NCI-H524 treated with DMSO at 0.1 percent for 48 hours (cell line): ENCODE measurements around the gene RBL2.
"Not testable (repeated sequence)": the region's sequence is repeated elsewhere in the genome, so short reads cannot be mapped to it uniquely, and the experiment has no call there.

Experiments
- DNase-seq: peaks from one replicate; lab custom pipeline; 2025; lab: John Stamatoyannopoulos, UW

Gene RBL2, protein sequence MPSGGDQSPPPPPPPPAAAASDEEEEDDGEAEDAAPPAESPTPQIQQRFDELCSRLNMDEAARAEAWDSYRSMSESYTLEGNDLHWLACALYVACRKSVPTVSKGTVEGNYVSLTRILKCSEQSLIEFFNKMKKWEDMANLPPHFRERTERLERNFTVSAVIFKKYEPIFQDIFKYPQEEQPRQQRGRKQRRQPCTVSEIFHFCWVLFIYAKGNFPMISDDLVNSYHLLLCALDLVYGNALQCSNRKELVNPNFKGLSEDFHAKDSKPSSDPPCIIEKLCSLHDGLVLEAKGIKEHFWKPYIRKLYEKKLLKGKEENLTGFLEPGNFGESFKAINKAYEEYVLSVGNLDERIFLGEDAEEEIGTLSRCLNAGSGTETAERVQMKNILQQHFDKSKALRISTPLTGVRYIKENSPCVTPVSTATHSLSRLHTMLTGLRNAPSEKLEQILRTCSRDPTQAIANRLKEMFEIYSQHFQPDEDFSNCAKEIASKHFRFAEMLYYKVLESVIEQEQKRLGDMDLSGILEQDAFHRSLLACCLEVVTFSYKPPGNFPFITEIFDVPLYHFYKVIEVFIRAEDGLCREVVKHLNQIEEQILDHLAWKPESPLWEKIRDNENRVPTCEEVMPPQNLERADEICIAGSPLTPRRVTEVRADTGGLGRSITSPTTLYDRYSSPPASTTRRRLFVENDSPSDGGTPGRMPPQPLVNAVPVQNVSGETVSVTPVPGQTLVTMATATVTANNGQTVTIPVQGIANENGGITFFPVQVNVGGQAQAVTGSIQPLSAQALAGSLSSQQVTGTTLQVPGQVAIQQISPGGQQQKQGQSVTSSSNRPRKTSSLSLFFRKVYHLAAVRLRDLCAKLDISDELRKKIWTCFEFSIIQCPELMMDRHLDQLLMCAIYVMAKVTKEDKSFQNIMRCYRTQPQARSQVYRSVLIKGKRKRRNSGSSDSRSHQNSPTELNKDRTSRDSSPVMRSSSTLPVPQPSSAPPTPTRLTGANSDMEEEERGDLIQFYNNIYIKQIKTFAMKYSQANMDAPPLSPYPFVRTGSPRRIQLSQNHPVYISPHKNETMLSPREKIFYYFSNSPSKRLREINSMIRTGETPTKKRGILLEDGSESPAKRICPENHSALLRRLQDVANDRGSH

GRCh38 chr16:53434377-53435065 lies at the start of gene RBL2:
Gene RBL2, plus strand, starts transcription at chr16:53434471. Its CDS starts 86 bp downstream, at chr16:53434557.
- no peak for DNase-seq

- not testable (repeated sequence) for DNase-seq
Measured at GRCh38 chr16:53384610-53385009, 49.7 kb upstream of the RBL2 start.

GRCh38 chr16:53404959-53405358 lies 29.3 kb upstream of the RBL2 start:
- no peak for DNase-seq

DNA sequence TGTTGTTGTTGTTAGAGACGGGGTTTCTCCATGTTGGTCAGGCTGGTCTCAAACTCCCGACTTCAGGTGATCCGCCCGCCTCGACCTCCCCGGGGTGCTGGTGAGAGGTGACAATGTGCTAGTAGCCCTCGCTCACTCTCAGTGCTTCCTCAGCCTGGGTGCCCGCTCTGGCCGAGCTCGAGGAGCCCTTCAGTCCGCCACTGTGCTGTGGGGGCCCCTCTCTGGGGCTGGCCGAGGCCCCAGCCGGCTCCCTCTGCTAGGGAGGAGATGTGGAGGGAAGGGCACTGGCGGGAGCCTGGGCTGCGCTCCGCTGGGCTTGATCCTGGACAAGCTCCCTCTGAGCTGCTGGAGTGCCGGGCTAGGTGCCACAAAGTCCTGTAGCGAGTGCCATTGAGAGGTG lies 21.7 kb upstream of the RBL2 start:
- DNase-seq: no peak

DNA sequence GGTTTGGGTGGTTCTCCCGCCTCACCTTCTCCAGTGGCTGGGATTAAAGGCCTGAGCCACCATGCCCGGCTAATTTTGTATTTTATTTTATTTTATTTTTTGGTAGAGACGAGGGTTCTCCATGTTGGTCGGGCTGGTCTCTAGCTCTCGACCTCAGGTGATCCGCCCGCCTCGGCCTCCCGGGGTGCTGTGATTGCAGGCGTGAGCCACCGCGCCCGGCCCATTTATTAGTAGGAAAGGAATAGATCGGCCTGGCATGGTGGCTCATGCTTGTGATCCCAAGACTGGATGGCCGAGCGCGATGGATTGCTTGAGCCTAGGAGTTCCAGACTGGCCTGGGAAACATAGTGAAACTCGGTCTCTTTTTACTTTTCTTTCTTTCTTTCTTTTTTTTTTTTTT lies 20.4 kb upstream of the RBL2 start:
- DNase-seq: no peak

- DNase-seq: no peak
Measured at GRCh38 chr16:53414381-53414780, 19.9 kb upstream of the RBL2 start.

DNA sequence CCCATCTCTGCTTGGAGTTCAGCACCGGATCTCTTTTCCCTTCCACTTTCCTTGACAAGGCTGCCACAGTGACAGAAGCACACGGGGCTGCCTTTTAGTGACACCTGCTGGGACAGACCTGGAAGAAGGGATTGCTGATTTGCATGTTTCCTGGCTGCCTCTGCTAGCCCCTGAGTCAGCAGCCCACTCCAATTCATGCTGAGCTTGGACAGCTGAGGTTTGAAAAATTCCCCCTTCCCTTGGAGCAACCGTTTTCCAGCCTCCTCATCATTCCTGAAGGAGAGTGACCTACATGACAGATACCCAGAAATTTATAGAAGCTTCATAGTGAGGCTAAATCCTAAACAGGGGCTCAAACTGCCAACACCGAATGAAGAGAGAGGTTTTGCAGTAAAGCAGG lies 18.8 kb upstream of the RBL2 start:
- no peak for DNase-seq

DNA sequence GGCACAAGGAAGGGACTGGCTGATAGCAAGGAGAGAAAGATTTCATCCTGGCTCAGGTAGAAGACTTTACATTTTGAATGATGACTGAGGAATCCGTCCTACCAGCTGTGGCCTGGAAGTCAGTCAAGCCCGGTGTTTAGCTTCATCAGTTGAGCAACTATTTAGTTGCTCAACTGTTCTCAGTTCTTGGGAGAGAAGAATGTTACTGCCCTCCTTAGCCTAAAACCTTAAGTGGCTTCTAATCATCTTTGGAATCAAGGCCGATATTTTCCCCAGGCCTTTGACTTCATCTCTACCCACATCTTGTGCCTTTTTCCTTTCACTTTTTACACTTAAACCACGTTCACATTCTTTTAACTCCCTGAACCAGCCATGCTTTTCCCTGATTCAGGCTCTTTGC lies 17.3 kb upstream of the RBL2 start:
- DNase-seq: no peak

DNA sequence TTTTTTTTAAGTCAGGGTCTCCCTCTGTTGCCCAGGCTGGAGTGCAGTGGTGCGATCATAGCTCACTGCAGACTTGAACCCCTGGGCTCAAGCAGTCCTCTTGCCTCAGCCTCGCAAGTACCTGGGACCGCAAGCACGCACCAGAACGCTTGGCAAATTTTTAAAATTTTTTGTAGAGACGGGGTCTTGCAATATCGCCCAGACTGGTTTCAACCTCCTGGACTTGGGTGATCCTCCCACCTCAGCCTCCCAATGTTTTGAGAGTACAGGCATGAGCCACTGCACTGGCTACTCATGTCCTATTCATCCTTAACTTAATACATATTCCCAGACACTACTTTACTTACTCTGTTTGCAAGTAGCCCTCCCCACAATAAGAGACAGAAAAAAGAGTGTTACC lies 16.3 kb upstream of the RBL2 start:
- DNase-seq: no peak

DNA sequence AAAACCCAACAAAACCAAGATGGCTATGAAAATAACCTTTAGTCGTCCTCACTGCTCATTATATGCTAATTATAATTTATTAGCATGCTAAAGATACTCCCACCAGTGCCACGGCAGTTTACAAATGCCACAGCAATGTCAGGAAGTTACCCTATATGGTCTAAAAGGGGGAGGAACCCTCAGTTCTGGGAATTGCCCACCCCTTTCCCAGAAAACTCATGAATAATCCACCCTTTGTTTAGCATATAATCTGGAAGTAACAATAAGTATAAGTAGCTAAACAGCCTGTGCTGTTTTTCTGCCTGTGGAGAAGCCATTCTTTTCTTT lies 14.9 kb upstream of the RBL2 start:
- not testable (repeated sequence) for DNase-seq

- no peak for DNase-seq
Measured at GRCh38 chr16:53421248-53421647, 13.0 kb upstream of the RBL2 start.

GRCh38 chr16:53423968-53424367 lies 10.3 kb upstream of the RBL2 start:
- DNase-seq: not testable (repeated sequence)

DNA sequence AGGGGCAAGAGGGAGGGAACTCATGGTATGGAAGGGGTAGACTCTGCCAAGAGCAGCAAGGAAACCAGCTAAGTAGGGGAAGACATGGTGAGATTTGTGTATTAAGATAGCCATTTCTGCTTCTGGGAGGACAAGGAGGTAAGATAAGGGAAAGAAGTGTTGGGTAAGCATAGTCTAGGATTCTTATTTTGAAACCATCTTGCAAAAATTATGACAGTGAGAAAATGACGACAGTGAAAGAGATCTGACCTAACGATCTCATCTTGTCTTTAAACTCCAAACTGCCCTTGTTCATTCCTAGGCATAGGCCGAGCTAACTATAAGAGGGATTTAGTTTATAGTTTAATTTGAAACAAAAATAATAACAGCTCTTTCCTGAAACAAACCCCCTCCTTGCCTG lies 5.6 kb upstream of the RBL2 start:
- DNase-seq: no peak

- no peak for DNase-seq
Measured at GRCh38 chr16:53429221-53429943, 4.9 kb upstream of the RBL2 start.

- no peak for DNase-seq
Measured at GRCh38 chr16:53430363-53430762, 3.9 kb upstream of the RBL2 start.

DNA sequence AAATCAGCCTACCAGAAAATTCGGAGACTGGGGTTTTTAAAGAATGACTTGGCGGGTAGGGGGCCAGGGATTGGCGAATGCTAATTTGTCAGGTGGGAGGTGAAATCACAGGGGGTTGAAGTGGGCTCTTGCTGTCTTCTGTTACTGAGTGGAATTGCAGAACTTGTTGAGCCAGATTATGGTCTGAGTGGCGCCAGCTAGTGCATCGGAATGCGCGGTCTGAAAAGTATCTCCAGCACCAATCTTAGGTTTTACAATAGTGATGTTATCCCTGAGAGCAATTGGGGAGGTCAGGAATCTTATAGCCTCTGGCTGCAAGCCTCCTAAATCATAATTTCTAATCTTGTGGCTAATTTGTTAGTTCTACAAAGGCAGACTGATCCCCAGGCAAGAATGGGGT lies 762 bp upstream of the RBL2 start:
- DNase-seq: no peak

DNA sequence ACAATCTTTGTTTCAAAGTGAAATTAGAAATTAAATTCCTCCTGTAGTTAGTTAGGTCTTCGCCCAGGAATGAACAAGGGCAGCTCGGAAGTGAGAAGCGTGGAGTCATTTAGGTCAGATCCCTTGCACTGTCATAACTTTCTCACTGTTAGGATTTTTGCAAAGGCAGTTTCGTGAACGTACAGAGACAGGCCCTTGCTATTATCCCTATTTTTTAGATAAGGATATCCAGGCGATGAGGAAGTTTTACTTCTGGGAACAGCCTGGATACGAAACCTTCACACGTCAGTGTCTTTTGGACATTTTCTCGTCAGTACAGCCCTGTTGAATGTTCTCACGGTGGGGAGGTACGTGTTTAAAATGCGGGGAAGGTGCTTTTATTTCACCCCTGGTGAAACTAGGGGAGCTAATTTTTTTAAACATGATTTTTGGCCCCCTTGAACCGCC lies 318 bp upstream of the RBL2 start:
- no peak for DNase-seq

- DNase-seq: no peak
Measured at GRCh38 chr16:53435066-53435688, 906 bp downstream of the RBL2 start.

DNA sequence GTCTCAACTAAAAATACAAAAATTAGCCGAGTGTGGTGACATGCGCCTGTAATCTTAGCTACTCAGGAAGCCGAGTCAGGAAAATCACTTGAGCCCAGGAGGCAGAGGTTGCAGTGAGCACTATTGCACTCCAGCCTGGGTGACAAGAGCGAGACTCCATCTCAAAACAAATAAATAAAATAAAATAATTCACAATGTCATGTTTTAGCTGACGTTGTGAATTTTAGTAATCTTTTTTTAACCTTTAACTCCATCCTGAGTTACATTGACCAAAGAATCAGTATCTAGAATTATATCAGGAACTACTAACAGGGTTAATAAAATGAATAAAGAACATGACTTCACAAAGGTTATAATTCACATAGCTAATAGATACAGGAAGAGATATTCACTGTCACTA lies 5.9 kb downstream of the RBL2 start:
- no peak for DNase-seq

DNA sequence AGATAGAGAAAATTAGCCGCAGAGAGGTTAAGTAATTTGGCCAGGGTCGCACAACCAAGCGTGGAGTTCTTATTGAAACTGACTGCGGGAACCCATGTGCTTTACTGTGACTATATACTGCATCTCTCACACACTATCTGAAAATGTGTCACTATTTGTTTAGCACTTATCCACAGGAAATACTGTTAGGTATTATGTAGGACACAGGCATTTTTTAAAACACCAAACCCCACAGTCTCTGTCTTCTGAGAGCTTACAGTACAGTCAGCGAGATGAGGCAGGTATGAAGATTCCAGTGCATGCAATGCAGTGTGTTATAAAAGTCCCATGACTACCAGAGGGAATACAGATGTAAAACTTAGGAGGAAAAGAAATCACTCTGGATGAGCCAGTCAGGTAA lies 11.3 kb downstream of the RBL2 start:
- DNase-seq: no peak

DNA sequence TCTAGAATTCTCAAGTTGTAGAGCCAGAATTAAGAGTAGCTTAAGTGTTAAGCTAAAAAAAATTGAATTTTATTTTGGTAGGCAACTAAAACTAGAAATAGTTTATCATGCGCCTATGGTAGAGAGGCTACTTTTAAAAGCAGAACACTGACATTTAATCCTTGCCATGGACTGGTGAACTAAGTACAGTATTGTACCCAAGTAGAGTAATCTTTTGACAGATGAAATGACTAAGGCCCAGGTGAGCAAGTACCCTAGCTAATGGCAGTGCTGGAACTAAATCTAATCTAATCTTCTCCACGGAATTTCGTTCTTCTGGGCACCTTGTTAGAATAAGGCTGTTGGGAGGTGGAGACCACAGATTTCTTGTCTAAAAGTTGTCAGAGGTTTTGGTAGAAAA lies 11.8 kb downstream of the RBL2 start:
- DNase-seq: no peak
